Measurements from ENCODE around the gene DCAF7. TPM values are rescaled to one million over a fixed set of nuclear protein-coding genes. Genes with fewer than 3 reads are reported as not detected.
A peak's percentile ranks its signal among the peaks of the same experiment; 100 is the strongest.

DCAF7 gene, protein sequence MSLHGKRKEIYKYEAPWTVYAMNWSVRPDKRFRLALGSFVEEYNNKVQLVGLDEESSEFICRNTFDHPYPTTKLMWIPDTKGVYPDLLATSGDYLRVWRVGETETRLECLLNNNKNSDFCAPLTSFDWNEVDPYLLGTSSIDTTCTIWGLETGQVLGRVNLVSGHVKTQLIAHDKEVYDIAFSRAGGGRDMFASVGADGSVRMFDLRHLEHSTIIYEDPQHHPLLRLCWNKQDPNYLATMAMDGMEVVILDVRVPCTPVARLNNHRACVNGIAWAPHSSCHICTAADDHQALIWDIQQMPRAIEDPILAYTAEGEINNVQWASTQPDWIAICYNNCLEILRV
- total RNA-seq = 10 to 100 TPM; 74.0 to 91.2 TPM
- long read RNA-seq, full-length matches to known transcripts = 20 of 127 reads
- long read RNA-seq, partial matches to known transcripts = 91 of 127 reads
- long read RNA-seq, other reads (novel, unspliced or antisense) = 16 of 127 reads

DNA sequence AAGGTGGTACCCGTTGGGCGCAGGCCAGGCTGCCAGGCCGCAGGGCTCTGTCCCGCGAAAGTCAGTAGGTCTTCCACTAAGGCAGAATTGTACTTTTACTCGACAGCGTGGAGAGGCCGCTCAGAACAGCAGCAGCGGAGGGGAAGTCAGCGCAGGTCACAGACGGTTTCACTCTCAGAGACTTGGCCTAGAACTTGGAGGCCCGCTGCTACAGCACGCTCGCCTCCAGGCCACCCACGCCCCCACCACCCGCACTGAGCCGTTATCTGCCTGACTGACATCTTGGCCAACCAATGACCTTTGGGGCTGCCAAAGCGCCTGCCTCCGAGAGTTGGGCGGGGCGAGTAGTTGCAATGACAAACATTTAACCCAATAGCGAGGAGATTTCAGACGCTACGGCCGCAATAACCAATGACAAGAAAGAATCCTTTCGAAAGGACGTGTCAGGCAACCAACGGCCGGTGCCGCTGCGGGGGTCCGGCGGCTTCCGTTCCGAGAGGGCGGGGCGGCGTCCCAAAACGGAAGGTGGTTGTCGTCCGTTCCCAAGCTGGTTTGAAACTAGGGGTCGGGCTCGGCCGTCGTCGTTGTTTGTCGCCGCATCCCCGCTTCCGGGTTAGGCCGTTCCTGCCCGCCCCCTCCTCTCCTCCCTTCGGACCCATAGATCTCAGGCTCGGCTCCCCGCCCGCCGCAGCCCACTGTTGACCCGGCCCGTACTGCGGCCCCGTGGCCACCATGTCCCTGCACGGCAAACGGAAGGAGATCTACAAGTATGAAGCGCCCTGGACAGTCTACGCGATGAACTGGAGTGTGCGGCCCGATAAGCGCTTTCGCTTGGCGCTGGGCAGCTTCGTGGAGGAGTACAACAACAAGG, at the start of gene DCAF7:
Gene DCAF7, plus strand, starts transcription at position 532 of the 871 bp plus-strand sequence. Its CDS starts 201 bp downstream, at position 733.
- DNase-seq (peak; percentile 99 to 100), ATAC-seq (peak; percentile 93)
- intact Hi-C loops (cut with DNase I, micrococcal nuclease) = loop anchor here in 1 of 2 donors (5.0 kb wide), 1 partner anchor 73 kb away; the partner anchor contains the start of gene ACE

DNA sequence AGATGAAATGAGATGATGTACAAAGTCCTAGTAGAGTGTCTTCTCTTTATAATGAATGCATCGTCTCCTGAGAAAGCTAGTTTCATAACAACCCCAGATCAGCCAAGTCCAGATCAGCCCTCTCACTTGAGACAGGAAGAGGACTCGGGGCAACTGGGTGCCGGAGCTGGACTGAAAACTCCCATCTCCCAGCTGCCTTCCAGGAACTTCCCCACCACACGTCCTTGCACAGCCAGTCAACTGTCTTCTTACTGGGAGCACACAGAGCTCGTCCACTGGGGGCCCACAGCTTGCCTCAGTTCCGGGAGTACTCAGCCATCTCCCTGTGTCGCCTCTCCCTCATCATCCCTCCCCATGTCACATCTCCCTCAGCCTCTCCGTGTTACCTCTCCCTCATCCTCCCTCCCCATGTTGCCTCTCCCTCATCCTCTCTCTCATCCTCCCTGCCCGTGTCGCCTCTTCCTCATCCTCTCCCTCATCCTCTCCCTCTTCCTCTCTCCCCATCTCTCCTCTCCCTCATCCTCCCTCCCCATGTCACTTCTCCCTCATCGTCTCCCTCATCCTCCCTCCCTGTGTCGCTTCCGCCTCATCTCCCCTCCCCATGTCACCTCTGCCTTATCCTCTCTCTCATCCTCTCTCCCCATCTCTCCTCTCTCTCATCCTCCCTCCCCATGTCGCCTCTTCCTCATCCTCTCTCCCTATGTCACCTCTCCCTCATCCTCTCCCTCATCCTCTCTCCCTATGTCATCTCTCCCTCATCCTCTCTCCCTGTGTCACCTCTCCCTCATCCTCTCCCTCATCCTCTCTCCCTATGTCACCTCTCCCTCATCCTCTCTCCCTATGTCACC, 49.5 kb upstream of the DCAF7 start:
- intact Hi-C loops (cut with DNase I, micrococcal nuclease) = no loop called here
- ATAC-seq = no peak
- DNase-seq = no peak

DNA sequence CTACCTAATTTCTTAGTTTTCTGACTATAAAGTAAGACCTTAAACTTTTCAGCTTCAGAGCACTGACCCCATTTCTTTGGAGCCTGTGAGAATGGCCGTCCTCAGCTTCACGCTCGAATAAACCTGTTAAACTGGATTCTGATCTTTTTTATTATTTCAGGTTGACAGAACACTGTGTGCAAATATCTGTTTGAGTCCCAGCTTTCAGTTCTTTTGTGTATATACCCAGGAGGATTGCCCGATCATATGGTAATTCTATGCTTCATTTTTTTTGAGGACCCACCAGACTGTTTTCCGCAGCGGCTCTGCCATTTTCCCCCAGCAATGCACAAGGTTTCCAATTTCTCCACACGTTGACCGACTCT, 47.0 kb upstream of the DCAF7 start:
- no peak for DNase-seq
- peak; percentile 80 for ATAC-seq
- intact Hi-C loops (cut with DNase I, micrococcal nuclease) = no loop called here

DNA sequence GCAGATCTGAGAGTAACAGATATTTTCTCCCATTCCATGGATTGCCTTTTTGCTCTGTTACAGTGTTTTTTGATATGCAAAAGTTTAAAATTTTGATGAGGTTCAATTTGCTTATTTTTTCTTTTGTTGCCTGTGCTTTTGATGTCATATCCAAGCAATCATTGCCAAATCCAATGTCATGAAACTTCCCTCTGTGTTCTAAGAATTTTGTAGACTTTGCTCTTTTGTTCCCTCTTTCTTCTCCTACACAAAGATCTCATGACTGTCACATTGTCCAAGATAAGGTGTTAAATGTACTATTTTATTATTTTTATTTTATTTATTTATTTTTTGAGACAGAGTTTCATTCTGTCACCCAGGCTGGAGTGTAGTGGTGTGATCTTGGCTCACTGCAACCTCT, 46.0 kb upstream of the DCAF7 start:
- no peak for ATAC-seq

DNA sequence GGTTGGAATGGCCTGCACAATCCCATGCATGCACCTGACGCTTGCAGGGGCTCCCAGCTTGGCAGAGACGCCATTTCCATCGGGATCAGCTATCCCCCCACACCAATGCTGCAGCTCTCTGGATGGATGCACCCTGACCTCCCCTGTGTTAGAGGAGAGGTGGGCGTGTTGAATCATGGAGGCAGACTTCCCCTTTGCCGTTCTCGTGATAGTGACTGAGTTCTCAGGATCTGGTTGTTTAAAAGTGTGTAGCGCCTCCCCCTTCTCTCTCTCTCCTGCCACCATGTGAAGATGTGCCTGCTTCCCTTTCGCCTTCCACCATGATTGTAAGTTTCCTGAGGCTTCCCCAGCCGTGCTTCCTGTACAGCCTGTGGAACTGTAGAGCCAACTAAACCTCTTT, 44.9 kb upstream of the DCAF7 start:
- ATAC-seq (no peak), DNase-seq (no peak)
- intact Hi-C loops (cut with DNase I, micrococcal nuclease) = no loop called here

More for the DNA sequence above, 46.0 kb upstream of the DCAF7 start:
- DNase-seq = no peak
- intact Hi-C loops (cut with DNase I, micrococcal nuclease) = no loop called here

DNA sequence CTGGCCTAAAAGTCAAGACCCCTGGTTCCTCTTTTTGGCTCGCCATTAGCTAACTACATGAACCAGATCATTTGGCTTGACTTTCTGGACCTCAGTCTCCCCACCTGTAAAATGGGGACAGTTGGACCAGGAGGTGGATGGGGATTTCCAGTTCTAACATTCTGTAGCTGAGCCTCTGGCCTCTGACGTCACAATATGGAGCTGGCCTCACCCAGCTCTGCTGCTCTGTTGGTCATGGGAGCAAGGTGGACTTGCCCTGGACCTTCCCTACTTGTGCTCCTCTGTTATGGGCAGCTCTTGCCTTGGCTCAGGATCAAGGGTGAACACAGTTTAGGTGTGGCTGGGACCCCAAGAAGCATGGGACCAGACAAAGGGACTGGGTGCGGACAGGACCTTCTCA, 43.6 kb upstream of the DCAF7 start:
- ATAC-seq (no peak), DNase-seq (no peak)
- intact Hi-C loops (cut with DNase I, micrococcal nuclease) = no loop called here

DNA sequence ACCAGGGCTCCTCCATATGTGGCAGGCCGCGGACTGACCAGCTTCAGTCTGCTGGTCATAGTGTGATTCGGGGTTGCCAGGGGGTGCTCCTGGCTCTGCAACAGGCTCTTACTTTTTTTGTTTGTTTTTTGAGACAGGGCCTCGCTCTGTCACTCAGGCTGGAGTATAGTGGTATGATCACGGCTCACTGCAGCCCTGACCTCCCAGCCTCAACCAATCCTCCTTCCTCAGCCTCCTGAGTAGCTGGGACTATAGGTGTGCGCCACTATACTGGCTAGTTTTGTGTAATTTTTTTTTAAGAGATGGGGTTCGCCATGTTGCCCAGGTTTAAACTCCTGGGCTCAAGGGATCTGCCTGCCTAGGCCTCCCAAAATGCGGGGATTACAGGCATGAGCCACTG, 38.9 kb upstream of the DCAF7 start:
- DNase-seq = no peak
- ATAC-seq = no peak
- intact Hi-C loops (cut with DNase I, micrococcal nuclease) = no loop called here

DNA sequence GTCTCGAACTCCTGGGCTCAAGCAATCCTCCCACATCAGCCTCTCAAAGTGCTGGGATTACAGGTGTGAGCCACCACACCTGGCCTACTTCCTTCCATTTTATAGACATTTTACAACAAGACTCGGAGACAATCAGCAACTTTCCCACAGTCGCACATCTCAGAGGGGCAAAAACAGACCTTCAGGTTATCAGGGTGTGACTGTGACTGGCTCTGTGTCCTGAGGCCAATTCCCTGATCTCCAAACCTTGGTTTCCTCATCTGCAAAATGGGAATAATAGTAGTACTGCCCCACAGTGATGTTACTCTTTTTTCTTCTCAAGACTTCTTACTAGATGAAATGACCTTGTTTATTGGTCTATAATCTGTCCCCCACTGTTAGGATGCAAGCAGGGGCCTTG, 37.9 kb upstream of the DCAF7 start:
- intact Hi-C loops (cut with DNase I, micrococcal nuclease) = no loop called here
- ATAC-seq (no peak), DNase-seq (no peak)

DNA sequence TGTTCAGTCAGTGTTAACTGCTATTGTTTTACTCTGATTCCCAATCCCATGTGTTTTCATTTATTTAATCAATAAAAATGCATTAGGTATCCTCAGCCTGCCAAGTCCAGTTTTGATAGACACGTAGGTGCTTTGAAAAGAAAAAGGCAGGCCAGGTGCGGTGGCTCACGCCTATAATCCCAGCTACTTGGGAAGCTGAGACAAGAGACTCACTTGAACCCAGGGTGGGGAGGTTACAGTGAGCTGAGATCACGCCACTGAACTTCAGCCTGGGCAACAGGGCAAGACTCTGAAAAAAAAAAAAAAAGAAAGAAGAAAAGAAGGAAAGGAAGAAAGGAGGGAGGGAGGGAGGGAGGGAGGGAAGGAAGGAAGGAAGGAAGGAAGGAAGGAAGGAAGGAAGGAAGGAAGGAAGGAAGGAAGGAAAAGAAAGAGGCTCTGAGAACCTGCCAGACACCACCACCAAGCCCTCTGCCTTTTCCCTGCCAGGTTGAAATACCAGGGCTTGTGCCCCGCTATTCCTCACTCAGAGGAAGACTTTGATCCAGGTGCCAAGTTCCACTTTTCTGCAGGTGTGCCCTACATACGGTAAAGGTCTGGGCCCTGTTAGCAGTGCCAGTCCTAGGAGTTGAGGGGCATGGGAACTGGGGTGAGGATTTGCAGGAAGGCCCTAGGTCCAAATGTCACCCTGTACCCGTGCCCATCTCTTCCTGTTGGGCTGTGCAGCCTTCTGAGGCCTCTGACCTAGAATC, 37.2 kb upstream of the DCAF7 start:
- intact Hi-C loops (cut with DNase I, micrococcal nuclease) = no loop called here
- ATAC-seq (no peak), DNase-seq (no peak)

DNA sequence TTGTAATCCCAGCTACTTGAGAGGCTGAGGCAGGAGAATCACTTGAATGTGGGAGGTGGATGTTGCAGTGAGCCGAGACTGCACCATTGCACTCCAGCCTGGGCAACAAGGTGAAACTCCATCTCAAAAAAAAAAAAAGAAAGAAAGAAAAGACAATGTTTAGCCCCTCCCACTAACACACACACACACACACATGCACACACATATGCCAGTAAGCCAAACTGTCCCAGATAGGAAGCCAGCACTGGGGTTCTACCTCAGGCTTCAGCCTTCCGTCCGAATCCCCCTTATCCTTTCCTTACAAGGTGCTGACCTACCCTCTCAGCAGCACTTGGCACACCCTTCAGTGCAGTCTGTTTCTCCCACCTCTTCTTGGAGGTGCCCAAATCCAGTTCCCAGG, 35.8 kb upstream of the DCAF7 start:
- no peak for ATAC-seq
- intact Hi-C loops (cut with DNase I, micrococcal nuclease) = no loop called here

DNA sequence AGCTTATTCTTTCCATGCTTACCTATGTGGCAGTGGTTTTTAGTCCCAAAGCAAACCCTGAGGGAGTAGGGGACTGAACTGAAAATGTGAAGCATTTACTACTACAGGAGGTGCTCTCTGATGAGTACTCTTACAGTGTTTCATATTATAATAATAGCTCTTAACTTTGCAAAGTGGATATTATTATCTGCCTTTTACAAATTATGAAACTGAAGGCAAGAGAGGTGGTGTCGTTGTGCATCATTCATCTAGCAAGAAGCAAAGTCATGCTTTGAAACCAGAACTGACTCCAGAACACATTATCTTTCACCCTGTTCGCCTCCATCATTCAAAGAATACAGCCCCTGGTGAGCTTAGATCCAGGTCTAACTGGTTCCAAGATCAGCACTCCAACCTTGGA, 35.3 kb upstream of the DCAF7 start:
- intact Hi-C loops (cut with DNase I, micrococcal nuclease) = no loop called here
- ATAC-seq (no peak), DNase-seq (no peak)

More for the DNA sequence above, 35.8 kb upstream of the DCAF7 start:
- no peak for DNase-seq

DNA sequence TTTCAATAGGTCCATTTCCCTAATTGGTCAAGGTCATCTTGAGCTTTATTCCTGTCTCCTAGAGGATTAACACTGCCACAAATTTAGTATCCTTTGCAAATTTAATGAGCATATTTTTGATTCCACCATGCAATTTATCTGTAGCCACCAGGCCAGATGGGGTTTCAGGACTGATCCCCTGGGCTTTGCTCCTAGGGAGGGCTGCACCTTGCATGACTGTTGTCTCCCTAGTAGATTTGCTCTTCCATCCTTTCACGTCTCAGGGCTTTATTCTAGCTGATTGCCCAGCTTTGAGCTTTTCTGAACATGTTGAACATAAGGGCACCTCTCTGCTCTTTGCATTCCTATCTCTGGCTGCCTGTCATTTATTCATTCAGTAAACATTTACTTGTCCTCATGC, 34.9 kb upstream of the DCAF7 start:
- intact Hi-C loops (cut with DNase I, micrococcal nuclease) = no loop called here
- ATAC-seq (no peak), DNase-seq (no peak)

DNA sequence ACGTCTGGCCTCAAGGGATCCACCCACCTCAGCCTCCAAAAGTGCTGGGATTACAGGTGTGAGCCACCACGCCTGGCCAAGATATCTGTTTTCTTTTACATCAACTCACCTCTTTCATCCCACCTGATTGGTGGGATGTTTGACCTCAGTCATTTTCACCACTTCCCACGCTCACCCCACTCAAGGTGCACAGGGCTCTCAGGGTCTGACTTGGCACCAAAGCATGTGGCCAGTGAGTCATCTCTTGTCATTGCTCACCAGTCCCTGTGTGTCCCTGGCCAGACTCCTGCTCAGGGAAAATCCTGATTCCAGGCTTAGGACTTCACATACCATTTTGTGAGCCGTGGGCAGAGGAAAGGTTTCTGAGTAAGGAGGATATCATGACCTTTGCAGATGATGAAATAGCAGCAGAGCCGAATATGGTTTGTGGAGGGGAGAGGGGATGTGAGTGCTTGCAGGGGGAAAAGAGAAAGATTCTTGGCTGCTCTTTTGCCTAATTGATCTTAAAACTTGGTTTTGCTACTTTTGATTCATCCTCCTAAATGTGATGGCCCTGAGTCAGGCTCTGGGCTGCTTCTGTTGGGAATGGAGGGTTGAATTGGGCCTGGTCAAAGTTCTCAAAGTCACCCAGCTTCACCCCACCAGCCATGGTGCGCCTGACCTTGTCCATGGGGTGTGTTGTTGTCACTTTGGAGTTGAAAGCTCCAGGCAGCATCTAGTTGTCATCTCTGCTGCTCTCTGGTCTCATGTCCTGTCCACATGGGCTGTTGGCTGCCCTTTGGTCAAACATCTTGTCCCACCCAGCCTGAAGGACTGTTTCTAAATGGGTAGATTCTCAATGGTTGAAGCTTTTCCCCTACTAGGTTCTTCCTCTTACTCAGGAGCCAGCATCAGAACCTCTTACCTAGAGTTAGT, 33.1 kb upstream of the DCAF7 start:
- intact Hi-C loops (cut with DNase I, micrococcal nuclease) = no loop called here
- DNase-seq = no peak

DNA sequence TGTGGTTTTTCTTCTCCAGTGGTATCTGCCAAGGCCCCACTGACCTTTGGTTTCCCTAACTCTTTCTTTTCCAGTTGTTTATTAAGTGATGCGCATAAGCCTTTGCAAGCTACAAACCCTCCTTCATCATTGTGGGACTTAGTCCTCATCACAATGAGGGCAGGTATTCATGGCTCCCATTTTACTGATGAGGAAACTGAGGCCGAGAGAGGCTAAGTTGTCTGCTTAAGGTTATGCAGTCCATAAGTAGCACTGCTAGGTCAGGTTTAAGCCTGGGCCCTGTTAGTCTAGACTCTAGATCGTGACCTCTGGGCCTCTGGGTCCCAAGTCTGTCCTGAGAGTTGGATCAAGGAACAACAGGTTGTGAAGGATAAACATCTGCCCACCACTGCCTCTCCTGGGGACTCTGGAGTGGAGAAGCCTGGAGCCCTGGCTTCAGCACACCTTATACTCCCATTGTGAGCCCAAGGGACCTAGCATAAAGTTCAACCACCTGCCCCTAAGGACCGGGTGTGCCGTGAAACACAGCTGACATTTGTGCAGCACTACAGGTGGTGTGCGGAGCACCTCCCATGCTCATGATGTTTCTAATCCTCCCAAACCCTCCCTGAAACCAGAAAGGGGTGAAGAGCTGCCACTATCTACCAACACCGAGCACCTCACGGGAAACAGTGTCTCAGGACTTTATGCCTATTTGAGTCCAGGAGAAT, 32.3 kb upstream of the DCAF7 start:
- intact Hi-C loops (cut with DNase I, micrococcal nuclease) = no loop called here

More for the DNA sequence above, 33.1 kb upstream of the DCAF7 start:
- no peak for ATAC-seq

DNA sequence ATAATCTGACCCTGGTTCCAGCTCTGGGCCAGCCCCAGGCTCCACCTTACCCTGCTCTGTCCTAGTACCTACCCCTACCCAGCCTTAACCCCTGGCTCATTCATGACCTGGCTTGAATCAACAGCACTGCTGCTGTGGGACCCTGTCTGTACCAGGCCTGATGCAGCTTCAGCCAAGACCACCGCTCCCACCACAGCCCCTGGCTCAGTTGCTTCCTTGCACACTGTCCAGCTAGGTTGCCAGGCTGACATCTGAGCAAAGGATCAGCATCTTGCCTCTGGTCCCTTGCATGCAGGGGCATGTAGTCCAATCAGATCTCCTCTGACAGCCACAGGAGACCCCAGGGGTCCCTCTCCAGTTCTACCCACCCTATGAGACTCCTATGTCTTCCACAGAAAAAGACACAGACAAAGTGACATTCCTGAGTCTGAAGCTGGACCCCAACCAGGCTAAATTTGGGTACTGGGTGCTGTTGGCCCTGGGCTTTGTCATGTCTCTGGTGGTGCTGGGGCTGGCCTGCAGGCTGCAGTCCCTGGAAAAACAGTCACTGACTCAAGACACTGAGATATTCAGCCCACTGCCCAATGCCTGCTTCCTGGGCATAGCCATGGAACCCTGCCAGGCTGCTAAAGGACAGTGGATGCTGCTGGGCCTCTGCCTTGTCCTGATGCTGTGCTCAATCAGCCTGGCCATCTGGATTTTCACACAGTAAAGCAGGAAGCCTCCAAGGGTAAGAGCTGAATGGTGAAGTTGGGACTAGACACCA, 31.0 kb upstream of the DCAF7 start:
- ATAC-seq (no peak), DNase-seq (no peak)
- intact Hi-C loops (cut with DNase I, micrococcal nuclease) = no loop called here

More for the DNA sequence above, 32.3 kb upstream of the DCAF7 start:
- ATAC-seq = peak; percentile 49
- no peak for DNase-seq
